ENCODE data around the gene MORN1. TPM values are rescaled to one million over a fixed set of nuclear protein-coding genes. Genes with fewer than 3 reads are reported as not detected.
A peak's percentile ranks its signal among the peaks of the same experiment; 100 is the strongest.

MORN1 gene
- total and polyA plus RNA-seq, 2 of the 8 experiments (the other 6 are each of a cell fraction or from before 2014, with no cell fraction given), result 5.0 to 9.1 TPM

GRCh38 chr1:2312515-2313301 is 78.6 kb downstream of the MORN1 start:
- Histone ChIP-seq H3K18ac (ENCODE audit: extremely low read depth, low read length) (no peak overlapping the region; the same call in 1 of the 2 replicates), H4K8ac (ENCODE audit: extremely low read depth, insufficient read depth, low read length) (peak overlapping the region; percentile 51; the same call in 1 of the 2 replicates), H3K23ac (ENCODE audit: insufficient read length) (no peak overlapping the region), H3K4me1 (replicated peaks in 1 of 4; ENCODE audit: control insufficient read depth in 3 of 4, insufficient read depth in 4 of 4, low read length in 3 of 4) (peaks cover 7 to 43% (median 30%) of the 10 kb centered on the region in 4 experiments), H3K23me2 (ENCODE audit: low read depth, low read length) (no peaks in the 10 kb centered on the region; the same call in 1 of the 2 replicates), H3K14ac (ENCODE audit: insufficient read length) (no peak overlapping the region), H3K56ac (replicated peaks; ENCODE audit: insufficient read length, low read depth, low read length) (no peak overlapping the region), H4K5ac (ENCODE audit: insufficient read length, low read depth, low read length) (no peak overlapping the region), H3K27ac (ENCODE audit: low read depth, low read length) (no peak overlapping the region), H3K79me1 (ENCODE audit: low read depth, low read length) (peaks cover 3% of the 10 kb centered on the region; the same call in 1 of the 2 replicates), H3K4me3 (ENCODE audit: extremely low read depth in 1 of 4, insufficient read depth in 2 of 4, low read depth in 3 of 4, low read length in 4 of 4) (no peak overlapping the region), H2BK20ac (ENCODE audit: low read length) (no peak overlapping the region), H3K9ac (replicated peaks in 1 of 4; ENCODE audit: extremely low read depth in 1 of 4, low read depth in 3 of 4, low read length in 3 of 4) (no peak overlapping the region), H3K4ac (replicated peaks; ENCODE audit: insufficient read length, low read depth, low read length) (no peak overlapping the region), H2BK5ac (ENCODE audit: low read depth, low read length) (no peak overlapping the region), H3K79me2 (ENCODE audit: control insufficient read depth in 1 of 2, insufficient read depth in 2 of 2, low read length in 2 of 2) (no peaks in the 10 kb centered on the region), H3K4me2 (ENCODE audit: insufficient read depth in 1 of 2, low read depth in 2 of 2, low read length in 2 of 2) (no peak overlapping the region), H3K36me3 (ENCODE audit: control insufficient read depth in 2 of 4, insufficient read depth in 4 of 4, low read length in 3 of 4) (peaks cover 2 to 12% (median 5%) of the 10 kb centered on the region in 4 experiments; a peak in 4 of 8 replicates), H2AK5ac (ENCODE audit: low read depth, low read length) (peak overlapping the region; percentile 39; the same call in 1 of the 2 replicates), H4K91ac (replicated peaks; ENCODE audit: insufficient read length, low read length) (no peak overlapping the region), H2AFZ (ENCODE audit: low read length) (no peak overlapping the region), H2BK12ac (ENCODE audit: low read depth, low read length) (no peak overlapping the region), H3K27me3 (replicated peaks in 1 of 4; ENCODE audit: control insufficient read depth in 3 of 4, extremely low read depth in 1 of 4, insufficient read depth in 3 of 4, low read length in 3 of 4) (no peaks in the 10 kb centered on the region), H4K20me1 (replicated peaks in 1 of 2; ENCODE audit: control insufficient read depth in 1 of 2, insufficient read depth in 2 of 2, low read length in 2 of 2) (peaks cover 2 to 4% of the 10 kb centered on the region in 2 experiments), H2BK120ac (replicated peaks; ENCODE audit: low read depth, low read length) (no peak overlapping the region), H3K9me3 (ENCODE audit: insufficient read depth in 2 of 2, low read depth in 1 of 2, low read length in 1 of 2) (no peaks in the 10 kb centered on the region), H2BK15ac (ENCODE audit: low read length) (no peak overlapping the region)
- CTCF ChIA-PET (ENCODE audit: partially characterized antibody), result interaction anchor here (0.5 to 4.1 kb wide), 17 partner anchors 11 to 172 kb away, joined by 3 to 23 read pairs (median 4); partner anchors contain the start of gene FAAP20
- DNase-seq (ENCODE audit: low read depth in 1 of 2, low spot score in 2 of 2) (no peak), FAIRE-seq (no peak)
- POLR2A ChIA-PET (ENCODE audit: partially characterized antibody), result interaction anchor here (1.2 to 2.0 kb wide), 4 partner anchors 9 to 118 kb away, joined by 4 to 7 read pairs (median 5); no protein-coding TSS in a partner anchor
- 92% methylated on average over 17 of the region's 24 CpGs; no CpG with 5 or more reads in 1 of the 2 experiments for WGBS, 2 experiments (ENCODE audit: extremely low coverage in 1 of 2, insufficient coverage in 1 of 2, insufficient read length in 1 of 2, insufficient replicate concordance in 2 of 2, low coverage in 1 of 2, low lambda C conversion rate in 2 of 2, missing lambda C conversion rate in 1 of 2)
- TF ChIP-seq RFX5 (IDR thresholded peaks at IDR 0.05; ENCODE audit: borderline replicate concordance, low read depth, low read length) (no peak), CHD2 (IDR thresholded peaks at IDR 0.05; ENCODE audit: low read length) (no peak), ZNF274 (IDR thresholded peaks at IDR 0.05; ENCODE audit: borderline replicate concordance, extremely low read depth, low read length) (no peak), KDM5A (IDR thresholded peaks at IDR 0.05; ENCODE audit: low read length) (no peak), KDM1A (IDR thresholded peaks at IDR 0.05; ENCODE audit: borderline replicate concordance, low read length) (no peak), SP1 (IDR thresholded peaks at IDR 0.05; ENCODE audit: low read depth, low read length) (no peak), SIN3A (conservative IDR thresholded peaks at IDR 0.05 in 1 of 2, IDR thresholded peaks at IDR 0.05 in 1 of 2; ENCODE audit: low read depth in 1 of 2, low read length in 2 of 2) (no peak), GTF2F1 (IDR thresholded peaks at IDR 0.05; ENCODE audit: borderline replicate concordance, low read depth, low read length) (no peak), POLR2AphosphoS5 (IDR thresholded peaks at IDR 0.05; ENCODE audit: low read depth, low read length) (no peak), PHF8 (conservative IDR thresholded peaks at IDR 0.05; ENCODE audit: low read depth, low read length) (no peak)

Measured in H1 (cell line).